ENCODE data around the gene RNF26.

Gene RNF26

GRCh38 chr11:119336744-119337469 is 2.6 kb downstream of the RNF26 start:
- no peak for DNase-seq

GRCh38 chr11:119337581-119338317 is 3.4 kb downstream of the RNF26 start:
- no peak for DNase-seq

- peak; percentile 76 for DNase-seq
These were observed 4.1 kb downstream of the RNF26 start for GRCh38 chr11:119338318-119338890.

- DNase-seq: no peak
These were observed 4.8 kb downstream of the RNF26 start for GRCh38 chr11:119338965-119339588.

- DNase-seq: no peak
These were observed 5.4 kb downstream of the RNF26 start for GRCh38 chr11:119339589-119340334.

GRCh38 chr11:119340335-119341221 is 6.3 kb downstream of the RNF26 start, which contains the start of gene C1QTNF5:
Gene C1QTNF5, minus strand, starts transcription at chr11:119340883. Its CDS starts 486 bp downstream, at chr11:119340397.
- DNase-seq: no peak

- DNase-seq: no peak
These were observed 7.1 kb downstream of the RNF26 start for GRCh38 chr11:119341222-119342022.

- no peak for DNase-seq
These were observed 7.6 kb downstream of the RNF26 start for GRCh38 chr11:119342023-119342300.

GRCh38 chr11:119342362-119343130 is 8.2 kb downstream of the RNF26 start:
- DNase-seq: no peak

GRCh38 chr11:119343726-119344125 is 9.4 kb downstream of the RNF26 start:
- DNase-seq: no peak

- no peak for DNase-seq
These were observed 10.1 kb downstream of the RNF26 start for GRCh38 chr11:119344291-119345010.

- no peak for DNase-seq
These were observed 11.4 kb downstream of the RNF26 start for GRCh38 chr11:119345685-119346084.

GRCh38 chr11:119346605-119347004 is 12.3 kb downstream of the RNF26 start, which contains the start of gene MFRP:
Gene MFRP, minus strand, starts transcription at chr11:119346705. Its CDS starts 192 bp downstream, at chr11:119346513.
- DNase-seq: no peak

GRCh38 chr11:119347242-119347641 is 12.9 kb downstream of the RNF26 start:
- DNase-seq: no peak

- DNase-seq: no peak
These were observed 13.7 kb downstream of the RNF26 start for GRCh38 chr11:119347940-119348605.

GRCh38 chr11:119350302-119350701 is 16.0 kb downstream of the RNF26 start:
- DNase-seq: no peak

- no peak for DNase-seq
These were observed 16.9 kb downstream of the RNF26 start for GRCh38 chr11:119351232-119351631.

GRCh38 chr11:119352857-119353260 is 18.5 kb downstream of the RNF26 start:
- DNase-seq: no peak
